Heart left ventricle (tissue), 13 donors: ENCODE measurements around the gene FAAP20.

ENCODE experiments used
- CTCF ChIP-seq, 12 donors: fragments of 200-600 bp; sonication (generic) in 4 of 12; IDR thresholded peaks; one replicate each; pipeline versions ENCODE4 v1.5.0 to v1.8.0; 2018 to 2022; ENCODE audit warnings: antibody characterized with exemption in 12 of 12, mild to moderate bottlenecking in 5 of 12
- POLR2A ChIP-seq, 2 donors: fragments of 450-650 bp; IDR thresholded peaks; one replicate each; pipeline ENCODE4 v1.6.1; 2017; ENCODE audit warnings: antibody characterized with exemption in 2 of 2, mild to moderate bottlenecking in 2 of 2, moderate library complexity in 2 of 2
- donor health status: ischemic (EF 13 %, LVEDD 7.1; RV severe dilation, severe dysfunction).
- donor health status: DM: no; HTN: yes; CAD: no.
- donor health status: DM: no; HTN: no; CAD: no.
- donor health status: ischemic (EF 25% LVEDD 6.9; RV normal size, moderate dysfunction).
- donor health status: ischemic (EF 25% LVEDD 5.7; RV mildly dilated, moderate dysfunction).
- donor health status: ischemic (EF 35%, LVEDD 5.7; RV mildly dilated, moderate dysfunction).
- donor health status: nonischemic (EF 11% LVEDD 7.7; RV severe dilation, severe dysfunction).
- donor health status: DM: yes; HTN: yes; CAD: no.
- donor health status: PGD.
- donor health status: ischemic (EF 29% LVEDD 5.4; RV normal size, mild dysfunction).
- donor health status: nonischemic (EF 23%, LVEDD 6.1; RV moderate dilation, normal function).

DNA sequence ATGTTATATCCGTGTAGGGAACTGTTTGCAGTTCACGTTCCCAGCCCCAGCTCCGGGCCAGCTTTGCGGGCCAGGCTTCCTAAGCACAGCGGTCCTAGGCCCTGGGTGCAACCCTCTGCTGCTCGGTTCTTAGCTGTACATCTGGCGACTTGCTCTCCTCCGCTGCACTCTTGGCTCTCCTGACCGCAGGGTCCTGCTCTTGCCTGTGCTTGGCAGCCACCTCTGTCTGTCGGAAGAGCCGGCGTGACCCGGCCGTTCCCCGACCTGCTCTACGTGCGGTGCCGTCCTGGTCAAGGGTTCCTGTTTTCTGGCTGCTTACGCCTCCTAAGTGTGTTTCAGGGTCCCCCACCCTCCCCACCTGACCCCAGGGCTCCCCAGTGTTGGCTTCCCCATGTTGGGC, 36.7 kb downstream of the FAAP20 start:
- TF ChIP-seq CTCF (IDR thresholded peaks at IDR 0.05) (no peak), POLR2A (IDR thresholded peaks at IDR 0.05) (no peak)
